Endodermal cell (in vitro differentiated cells): ENCODE measurements around the gene KRTAP10-11. TPM values are rescaled to one million over a fixed set of nuclear protein-coding genes. Genes with fewer than 3 reads are reported as not detected.
"Not testable (repeated sequence)": the region's sequence is repeated elsewhere in the genome, so short reads cannot be mapped to it uniquely, and the experiment has no call there.

ENCODE experiments used
- DNase-seq: peaks from one replicate; pipeline ENCODE4 v3.0.0-alpha.2; 2017
- H3K27ac ChIP-seq: 2 replicates; pipeline ENCODE4 v1.5.1; 2013; ENCODE audit warnings: mild to moderate bottlenecking, low read depth, low read length, moderate library complexity
- H3K27me3 ChIP-seq: 2 replicates; pipeline ENCODE4 v1.6.1; 2013; ENCODE audit warnings: mild to moderate bottlenecking, low read length, moderate library complexity; ENCODE audit not compliant: insufficient read depth, control insufficient read depth, poor library complexity, severe bottlenecking
- H3K36me3 ChIP-seq: 2 replicates; pipeline ENCODE4 v1.7.0; 2013; ENCODE audit warnings: mild to moderate bottlenecking, low read length, moderate library complexity; ENCODE audit not compliant: control insufficient read depth, insufficient read depth
- H3K4me1 ChIP-seq: one replicate; pipeline ENCODE4 v1.7.0; 2013; ENCODE audit warnings: low read length; ENCODE audit not compliant: control insufficient read depth, insufficient read depth
- H3K4me3 ChIP-seq: 2 replicates; pipeline ENCODE4 v1.5.1; 2013; ENCODE audit warnings: mild to moderate bottlenecking, low read length, moderate library complexity
- H3K9ac ChIP-seq: 2 replicates; pipeline ENCODE4 v1.6.1; 2013; ENCODE audit warnings: mild to moderate bottlenecking, low read length, moderate library complexity; ENCODE audit not compliant: poor library complexity, severe bottlenecking; ENCODE audit errors: extremely low read depth
- H3K9me3 ChIP-seq: 2 replicates; pipeline ENCODE4 v1.6.1; 2013; ENCODE audit warnings: mild to moderate bottlenecking, low read length, moderate library complexity; ENCODE audit not compliant: control insufficient read depth
- H3K27ac Mint-ChIP-seq: 2 replicates; pipeline ENCODE4 v1.8.0; 2020; ENCODE audit warnings: mixed read lengths
- H3K27me3 Mint-ChIP-seq: 2 replicates; pipeline ENCODE4 v1.8.0; 2021; ENCODE audit warnings: mild to moderate bottlenecking, mixed read lengths; ENCODE audit not compliant: insufficient read depth
- H3K36me3 Mint-ChIP-seq: 2 replicates; pipeline ENCODE4 v1.8.0; 2020; ENCODE audit warnings: low read depth, mixed read lengths
- H3K4me1 Mint-ChIP-seq: 2 replicates; pipeline ENCODE4 v1.8.0; 2020; ENCODE audit warnings: mixed read lengths
- H3K4me3 Mint-ChIP-seq: 2 replicates; pipeline ENCODE4 v1.8.0; 2020; ENCODE audit warnings: mild to moderate bottlenecking, moderate library complexity, mixed read lengths
- H3K9me3 Mint-ChIP-seq: 2 replicates; pipeline ENCODE4 v1.8.0; 2020; ENCODE audit warnings: mild to moderate bottlenecking, mixed read lengths
- WGBS, 2 experiments: methylation state at CpG; one replicate each; pipeline versions ENCODE4 v1.1.5 to v1.1.7; 2013; ENCODE audit warnings: missing lambda C conversion rate in 2 of 2, mixed read lengths in 1 of 2; ENCODE audit not compliant: insufficient coverage in 1 of 2, insufficient read length in 1 of 2; 5-methylcytosine and 5-hydroxymethylcytosine counted together
- total RNA-seq, 2 donors: library from RNA; stranded (reverse); fragmentation: NEBNext Ultra II Directional in 1 of 2; extraction: Animal tissue kit (Norgen Biotek cat#: 25700) in 1 of 2; gene quantifications; 2 replicates in 1 of 2; 3 replicates in 1 of 2; pipeline ENCODE4 v1.2.1, GENCODE V29; 2021
- TF ChIP-seq, protein P1 (sequence below): fragments of 200-600 bp; sonication (generic); conservative IDR thresholded peaks from 2 replicates; pipeline ENCODE4 v1.5.0; 2021; ENCODE audit warnings: antibody characterized with exemption, mild to moderate bottlenecking

The KRTAP10-11 gene
- total RNA-seq, 2 donors from 2014 or later, result not detected

DNA sequence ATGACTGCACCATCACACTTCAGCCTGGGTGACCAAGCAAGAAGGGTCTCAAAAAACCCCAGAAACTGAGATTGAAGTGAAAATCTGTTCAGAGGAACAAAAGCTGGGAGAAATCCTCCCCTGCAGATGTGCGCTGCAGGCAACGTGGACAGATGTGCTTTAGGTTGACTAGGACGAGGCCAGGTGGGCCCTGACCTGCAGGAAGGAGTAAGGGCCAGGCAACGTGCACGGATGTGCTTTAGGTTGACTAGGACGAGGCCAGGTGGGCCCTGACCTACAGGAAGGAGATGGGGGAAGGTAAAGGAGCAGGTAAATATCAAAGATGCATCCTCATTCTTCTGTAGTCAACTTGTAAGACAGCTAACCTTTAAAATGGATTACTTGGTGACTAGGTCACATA is 38.3 kb downstream of the KRTAP10-11 start:
- 77 to 80% methylated on average over 5 to 6 of the region's 6 CpGs for WGBS, 2 experiments
- H3K27me3 ChIP-seq, result no peaks in the 10 kb centered on the region
- peaks cover 26% of the 10 kb centered on the region for H3K4me1 Mint-ChIP-seq
- no peak overlapping the region for H3K27ac Mint-ChIP-seq
- H3K9me3 ChIP-seq, result no peaks in the 10 kb centered on the region
- no peak overlapping the region for H3K4me3 ChIP-seq
- no peak for DNase-seq
- H3K4me3 Mint-ChIP-seq, result no peak overlapping the region
- H3K36me3 ChIP-seq, result no peaks in the 10 kb centered on the region
- no peak overlapping the region for H3K9ac ChIP-seq
- H3K27ac ChIP-seq, result no peak overlapping the region
- H3K27me3 Mint-ChIP-seq, result peaks cover 33% of the 10 kb centered on the region
- peaks cover 12% of the 10 kb centered on the region for H3K4me1 ChIP-seq
- no peaks in the 10 kb centered on the region for H3K9me3 Mint-ChIP-seq
- no peaks in the 10 kb centered on the region for H3K36me3 Mint-ChIP-seq
- TF ChIP-seq, protein P1, sequence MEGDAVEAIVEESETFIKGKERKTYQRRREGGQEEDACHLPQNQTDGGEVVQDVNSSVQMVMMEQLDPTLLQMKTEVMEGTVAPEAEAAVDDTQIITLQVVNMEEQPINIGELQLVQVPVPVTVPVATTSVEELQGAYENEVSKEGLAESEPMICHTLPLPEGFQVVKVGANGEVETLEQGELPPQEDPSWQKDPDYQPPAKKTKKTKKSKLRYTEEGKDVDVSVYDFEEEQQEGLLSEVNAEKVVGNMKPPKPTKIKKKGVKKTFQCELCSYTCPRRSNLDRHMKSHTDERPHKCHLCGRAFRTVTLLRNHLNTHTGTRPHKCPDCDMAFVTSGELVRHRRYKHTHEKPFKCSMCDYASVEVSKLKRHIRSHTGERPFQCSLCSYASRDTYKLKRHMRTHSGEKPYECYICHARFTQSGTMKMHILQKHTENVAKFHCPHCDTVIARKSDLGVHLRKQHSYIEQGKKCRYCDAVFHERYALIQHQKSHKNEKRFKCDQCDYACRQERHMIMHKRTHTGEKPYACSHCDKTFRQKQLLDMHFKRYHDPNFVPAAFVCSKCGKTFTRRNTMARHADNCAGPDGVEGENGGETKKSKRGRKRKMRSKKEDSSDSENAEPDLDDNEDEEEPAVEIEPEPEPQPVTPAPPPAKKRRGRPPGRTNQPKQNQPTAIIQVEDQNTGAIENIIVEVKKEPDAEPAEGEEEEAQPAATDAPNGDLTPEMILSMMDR, result no peak

DNA sequence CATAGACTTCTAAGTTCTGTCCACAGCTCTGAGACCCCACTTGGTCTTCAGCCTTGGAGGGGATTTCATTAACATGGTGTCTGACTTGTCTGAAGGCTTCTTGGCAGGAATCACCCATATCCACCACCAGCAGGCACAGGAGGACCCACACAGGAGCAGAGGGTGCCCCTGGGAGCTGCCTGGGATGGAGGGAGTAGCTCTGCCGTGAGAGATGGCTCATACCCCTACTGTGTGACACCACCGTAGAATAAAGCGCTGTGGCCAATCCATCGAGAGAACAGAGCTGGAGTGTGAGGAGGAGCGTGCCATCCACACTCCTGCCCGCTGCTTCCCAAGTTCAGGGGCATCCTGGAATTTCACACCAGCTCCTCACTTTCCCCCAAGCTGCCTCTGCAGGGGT is 38.8 kb downstream of the KRTAP10-11 start:
- Mint-ChIP-seq H3K27me3 (peaks cover 33% of the 10 kb centered on the region), H3K4me1 (peaks cover 31% of the 10 kb centered on the region)
- H3K4me1 ChIP-seq, result peaks cover 12% of the 10 kb centered on the region
- not testable (repeated sequence) for H3K4me3 Mint-ChIP-seq, H3K36me3 ChIP-seq, H3K9me3 Mint-ChIP-seq, H3K27ac ChIP-seq, H3K27me3 ChIP-seq, DNase-seq, H3K36me3 Mint-ChIP-seq, H3K9ac ChIP-seq, H3K27ac Mint-ChIP-seq, H3K4me3 ChIP-seq, H3K9me3 ChIP-seq
- 96 to 100% methylated on average over 1 to 6 of the region's 6 CpGs for WGBS, 2 experiments

DNA sequence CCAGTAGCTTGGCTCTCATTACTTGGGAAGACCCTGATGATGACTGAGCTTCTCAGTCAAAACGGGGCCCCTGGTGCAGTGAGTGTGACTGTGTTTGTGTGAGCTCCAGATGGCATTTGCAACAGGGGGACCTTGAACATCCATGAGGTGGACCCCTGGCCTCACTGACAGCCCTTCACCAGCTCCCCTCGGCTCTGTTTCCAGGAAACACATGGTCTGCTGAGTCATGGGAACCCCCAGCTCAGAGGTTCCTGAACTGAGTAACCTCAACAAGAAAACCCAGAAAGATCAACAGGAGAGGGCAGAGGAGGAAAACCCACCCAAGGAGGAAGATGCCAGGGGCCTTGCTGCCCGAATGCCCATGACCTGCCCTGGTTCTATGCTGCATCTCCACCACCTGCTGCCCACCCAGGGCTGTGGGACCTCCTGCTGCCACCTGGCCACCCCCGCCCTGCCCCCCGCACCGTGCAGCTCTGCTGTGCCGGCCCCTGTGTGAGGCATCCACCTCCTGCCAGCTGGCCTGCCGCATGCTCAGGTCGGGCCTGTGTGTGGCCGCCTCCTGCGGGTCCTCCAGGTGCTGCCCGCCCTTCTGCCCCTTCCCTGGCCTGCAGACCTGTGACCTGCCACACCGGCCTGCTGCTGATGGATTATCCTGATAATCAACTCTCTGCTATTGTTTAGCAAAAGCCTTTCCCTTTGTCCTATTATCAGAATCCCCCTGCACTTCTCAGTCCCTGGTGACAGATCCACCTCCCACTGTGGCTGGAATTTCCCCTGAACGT is 40.0 kb downstream of the KRTAP10-11 start:
- Histone ChIP-seq H3K27me3 (no peaks in the 10 kb centered on the region), H3K27ac (peak overlapping the region; percentile 66), H3K4me3 (peak overlapping the region; percentile 52), H3K9ac (peak overlapping the region; percentile 15), H3K9me3 (no peaks in the 10 kb centered on the region), H3K4me1 (peaks cover 12% of the 10 kb centered on the region), H3K36me3 (no peaks in the 10 kb centered on the region)
- peak; percentile 86 for DNase-seq
- no peaks in the 10 kb centered on the region for H3K36me3 Mint-ChIP-seq
- no peaks in the 10 kb centered on the region for H3K9me3 Mint-ChIP-seq
- TF ChIP-seq, protein P1, result peak; percentile 58
- peaks cover 28% of the 10 kb centered on the region for H3K27me3 Mint-ChIP-seq
- WGBS, 2 experiments, result 18 to 39% methylated on average over 8 to 14 of the region's 14 CpGs
- peaks cover 40% of the 10 kb centered on the region for H3K4me1 Mint-ChIP-seq
- peak overlapping the region; percentile 88 for H3K27ac Mint-ChIP-seq
- H3K4me3 Mint-ChIP-seq, result peak overlapping the region; percentile 33
